Neutrophil (primary cell): ENCODE measurements around the gene JARID2.

Experiments
- H3K27ac ChIP-seq: fragments of 200-600 bp; sonication (generic); 2 replicates; pipeline ENCODE4 v1.5.1; 2016; ENCODE audit warnings: mild to moderate bottlenecking, moderate library complexity
- H3K27me3 ChIP-seq: fragments of 200-600 bp; sonication (generic); 2 replicates; pipeline ENCODE4 v1.6.0; 2016; ENCODE audit warnings: mild to moderate bottlenecking
- H3K36me3 ChIP-seq: fragments of 200-600 bp; sonication (generic); 2 replicates; pipeline ENCODE4 v1.5.1; 2017
- H3K4me1 ChIP-seq, 2 experiments: fragments of 200-600 bp in 1 of 2; sonication (generic) in 1 of 2; 1 replicate in 1 of 2; 2 replicates in 1 of 2; pipeline versions ENCODE4 v1.5.1 to v1.6.1; 2013 to 2016; ENCODE audit warnings: low read depth in 1 of 2, low read length in 1 of 2, mild to moderate bottlenecking in 1 of 2, moderate library complexity in 1 of 2; ENCODE audit not compliant: control insufficient read depth in 1 of 2, insufficient read depth in 1 of 2
- H3K4me3 ChIP-seq, 2 experiments: fragments of 200-600 bp in 1 of 2; sonication (generic) in 1 of 2; 1 replicate in 1 of 2; 2 replicates in 1 of 2; pipeline ENCODE4 v1.5.1; 2013 to 2016; ENCODE audit warnings: low read depth in 1 of 2, low read length in 1 of 2, mild to moderate bottlenecking in 1 of 2, moderate library complexity in 1 of 2
- H3K9me3 ChIP-seq: fragments of 200-600 bp; sonication (generic); 2 replicates; pipeline ENCODE4 v1.5.1; 2016
- TF ChIP-seq, protein P1 (sequence below): fragments of 200-600 bp; sonication (generic); IDR thresholded peaks from 2 replicates; pipeline ENCODE4 v1.5.1; 2016; ENCODE audit warnings: antibody characterized with exemption

Gene JARID2

DNA sequence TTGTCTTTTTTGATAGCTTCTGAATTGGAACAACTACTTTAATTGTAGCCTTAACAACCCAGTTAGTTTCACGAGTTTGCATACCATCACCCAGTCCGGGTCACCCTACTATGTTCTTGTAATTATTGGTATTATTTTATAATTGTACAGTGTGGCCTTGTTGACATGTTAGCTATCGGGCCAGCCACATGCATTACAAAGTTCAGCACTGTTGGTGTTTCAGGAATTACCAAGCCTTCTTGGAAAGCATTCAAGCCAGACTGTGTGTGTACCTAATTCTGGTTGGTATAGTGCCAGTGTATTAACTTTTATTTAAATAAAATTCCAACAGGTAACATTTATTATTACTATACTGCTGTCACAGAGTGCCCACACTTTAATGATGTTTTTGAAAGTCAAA is 150.9 kb downstream of the JARID2 start:
- Histone ChIP-seq H3K27me3 (no peaks in the 10 kb centered on the region), H3K36me3 (no peaks in the 10 kb centered on the region), H3K9me3 (no peaks in the 10 kb centered on the region), H3K4me1 (peaks cover 30 to 51% of the 10 kb centered on the region in 2 experiments), H3K27ac (no peak overlapping the region), H3K4me3 (no peak overlapping the region)
- TF ChIP-seq, protein P1, sequence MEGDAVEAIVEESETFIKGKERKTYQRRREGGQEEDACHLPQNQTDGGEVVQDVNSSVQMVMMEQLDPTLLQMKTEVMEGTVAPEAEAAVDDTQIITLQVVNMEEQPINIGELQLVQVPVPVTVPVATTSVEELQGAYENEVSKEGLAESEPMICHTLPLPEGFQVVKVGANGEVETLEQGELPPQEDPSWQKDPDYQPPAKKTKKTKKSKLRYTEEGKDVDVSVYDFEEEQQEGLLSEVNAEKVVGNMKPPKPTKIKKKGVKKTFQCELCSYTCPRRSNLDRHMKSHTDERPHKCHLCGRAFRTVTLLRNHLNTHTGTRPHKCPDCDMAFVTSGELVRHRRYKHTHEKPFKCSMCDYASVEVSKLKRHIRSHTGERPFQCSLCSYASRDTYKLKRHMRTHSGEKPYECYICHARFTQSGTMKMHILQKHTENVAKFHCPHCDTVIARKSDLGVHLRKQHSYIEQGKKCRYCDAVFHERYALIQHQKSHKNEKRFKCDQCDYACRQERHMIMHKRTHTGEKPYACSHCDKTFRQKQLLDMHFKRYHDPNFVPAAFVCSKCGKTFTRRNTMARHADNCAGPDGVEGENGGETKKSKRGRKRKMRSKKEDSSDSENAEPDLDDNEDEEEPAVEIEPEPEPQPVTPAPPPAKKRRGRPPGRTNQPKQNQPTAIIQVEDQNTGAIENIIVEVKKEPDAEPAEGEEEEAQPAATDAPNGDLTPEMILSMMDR = no peak

DNA sequence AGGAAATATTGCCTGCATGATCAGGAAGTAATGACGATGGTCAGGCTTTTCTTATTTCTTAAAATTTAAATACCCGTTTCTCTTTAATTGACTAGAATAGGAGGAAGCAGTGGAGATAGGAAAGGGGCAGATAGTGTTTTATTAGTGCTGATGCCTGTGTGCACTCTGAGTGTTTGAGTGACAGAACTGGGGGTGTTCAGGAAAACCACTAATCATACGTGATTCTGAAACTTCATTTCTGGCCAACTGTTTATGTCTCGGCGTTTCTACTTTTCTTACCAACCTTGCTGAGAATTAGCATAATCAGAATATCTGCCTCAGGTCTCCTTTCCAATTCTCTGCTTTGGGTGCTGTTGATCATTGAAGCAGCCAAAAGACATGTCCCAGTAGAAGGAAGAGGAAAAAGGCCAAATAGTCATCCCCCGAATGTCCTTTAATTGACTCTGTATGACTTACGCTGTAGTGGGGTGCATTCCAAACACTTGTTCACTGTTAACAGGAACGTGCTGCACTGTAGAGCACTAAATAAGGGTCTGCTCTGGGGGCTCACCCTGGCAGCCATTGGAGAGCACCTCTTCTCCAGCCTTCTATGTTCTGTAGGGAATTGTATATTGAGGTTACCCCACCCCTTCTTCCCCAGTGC is 152.9 kb downstream of the JARID2 start:
- no peaks in the 10 kb centered on the region for H3K27me3 ChIP-seq
- H3K36me3 ChIP-seq = no peaks in the 10 kb centered on the region
- peaks cover 49 to 60% of the 10 kb centered on the region in 2 experiments for H3K4me1 ChIP-seq
- H3K27ac ChIP-seq = peak overlapping the region; percentile 13
- no peak overlapping the region for H3K4me3 ChIP-seq
- TF ChIP-seq, protein P1 = no peak
- H3K9me3 ChIP-seq = no peaks in the 10 kb centered on the region

DNA sequence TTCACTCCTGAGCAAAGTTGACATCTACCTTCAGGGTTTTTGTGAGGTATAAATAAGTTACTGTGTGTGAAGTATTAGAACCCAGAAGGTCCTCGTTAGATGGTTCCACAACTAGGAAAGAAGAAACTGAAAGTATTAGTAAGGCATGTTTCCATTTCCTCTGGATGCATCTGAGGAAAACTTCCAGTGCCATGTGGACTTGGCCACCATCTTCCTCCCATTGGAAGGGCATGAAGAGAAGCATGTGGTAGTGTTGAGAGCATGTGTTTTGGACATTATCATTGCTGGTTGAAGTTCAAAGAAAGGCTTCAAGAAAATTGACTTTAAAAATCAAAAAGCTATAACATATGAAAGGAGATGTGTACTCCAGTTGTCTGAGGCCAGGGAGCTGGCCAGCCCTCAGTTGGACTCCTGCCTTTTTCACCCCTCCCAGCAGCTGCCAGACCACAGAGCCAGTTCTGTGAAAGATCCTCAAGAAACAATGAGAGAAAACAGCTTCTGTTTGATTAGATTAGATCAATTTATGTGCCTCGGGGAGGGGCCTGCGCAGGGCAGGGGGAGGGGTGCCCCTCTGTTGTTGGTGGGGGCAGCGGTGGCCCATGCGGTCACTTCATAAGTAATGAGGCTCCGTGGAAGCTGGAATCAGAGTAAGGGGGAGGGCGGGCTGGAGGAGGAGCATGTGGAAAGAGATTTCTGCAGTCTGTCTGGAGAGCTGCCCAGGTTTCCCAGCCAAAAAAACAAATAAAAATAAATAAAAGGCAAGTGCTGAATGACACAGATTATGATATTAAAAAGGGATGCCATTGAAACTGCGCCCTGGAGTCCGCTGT is 154.0 kb downstream of the JARID2 start:
- no peaks in the 10 kb centered on the region for H3K27me3 ChIP-seq
- TF ChIP-seq, protein P1 = no peak
- peak overlapping the region; percentile 62 for H3K27ac ChIP-seq
- peak overlapping the region in 1 of 2 experiments; percentile 38 for H3K4me3 ChIP-seq
- H3K9me3 ChIP-seq = no peaks in the 10 kb centered on the region
- H3K4me1 ChIP-seq = peaks cover 60 to 71% of the 10 kb centered on the region in 2 experiments
- no peaks in the 10 kb centered on the region for H3K36me3 ChIP-seq

DNA sequence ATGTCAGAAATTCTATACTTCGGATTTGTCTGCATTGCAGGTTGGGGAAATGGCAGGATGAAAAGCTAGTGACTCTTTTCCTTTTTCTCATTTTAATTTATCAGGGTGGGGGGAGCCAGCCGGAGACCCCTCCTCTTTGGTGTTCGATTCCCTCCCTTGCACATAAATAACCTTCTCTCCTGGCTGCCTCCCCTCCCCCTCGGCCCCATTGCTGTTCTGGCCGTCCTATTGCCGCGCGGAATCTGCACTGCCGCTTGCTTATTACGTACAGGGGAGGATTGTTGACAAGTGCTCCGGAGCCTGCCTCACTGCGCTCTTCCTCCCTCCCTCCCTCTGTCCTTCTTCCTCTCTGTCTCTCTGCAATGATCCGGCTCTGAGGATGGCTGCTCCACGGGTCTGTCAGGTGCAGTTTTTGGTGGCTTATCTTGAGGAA is 154.7 kb downstream of the JARID2 start:
- peaks cover 60 to 76% of the 10 kb centered on the region in 2 experiments for H3K4me1 ChIP-seq
- H3K9me3 ChIP-seq = no peaks in the 10 kb centered on the region
- peak overlapping the region in 1 of 2 experiments; percentile 38 for H3K4me3 ChIP-seq
- H3K27me3 ChIP-seq = no peaks in the 10 kb centered on the region
- no peaks in the 10 kb centered on the region for H3K36me3 ChIP-seq
- H3K27ac ChIP-seq = peak overlapping the region; percentile 62
- TF ChIP-seq, protein P1 = no peak

DNA sequence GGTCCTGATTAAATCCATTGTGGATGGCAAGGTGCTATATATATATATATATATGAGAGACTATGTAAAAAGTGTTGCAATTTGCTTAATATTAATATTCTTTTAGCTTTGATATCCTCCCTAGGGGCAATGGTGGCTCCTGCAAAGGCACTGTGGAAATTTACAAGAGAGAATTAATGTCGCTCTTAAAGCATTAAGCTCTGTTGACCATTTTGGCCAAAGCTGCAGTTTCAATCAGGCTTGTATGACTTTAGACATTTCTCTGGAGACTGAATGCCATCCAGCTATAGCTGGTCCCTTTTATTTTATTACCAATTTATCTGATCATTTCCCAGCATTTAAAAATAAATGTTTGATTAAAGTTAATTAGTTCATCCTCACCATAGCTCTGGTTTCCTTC is 155.3 kb downstream of the JARID2 start:
- Histone ChIP-seq H3K9me3 (no peaks in the 10 kb centered on the region), H3K4me1 (peaks cover 60 to 76% of the 10 kb centered on the region in 2 experiments), H3K36me3 (no peaks in the 10 kb centered on the region), H3K27ac (peak overlapping the region; percentile 36), H3K27me3 (no peaks in the 10 kb centered on the region), H3K4me3 (no peak overlapping the region)
- TF ChIP-seq, protein P1 = no peak
